IMR-90 (cell line): ENCODE data around the gene SBF2. TPM values are rescaled to one million over a fixed set of nuclear protein-coding genes. Genes with fewer than 3 reads are reported as not detected.

Experiments used
- ATAC-seq: fragments of 200-7000 bp; cut with Tn5 transposase; 2 replicates; pipeline ENCODE4 v1.9.1; 2020; ENCODE audit warnings: low read depth, mild to moderate bottlenecking, moderate library complexity
- BruUV-seq: library from RNA; stranded (reverse); fragments of 400-500 nt; replicated peaks from 2 replicates; lab custom pipeline; 2021; lab: Mats Ljungman, UMichigan
- CTCF ChIA-PET: fragments of 300-600 bp; formaldehyde crosslinking; extraction: SDS; loops from one replicate; lab custom pipeline; 2021; ENCODE audit warnings: antibody characterized with exemption; lab: Yijun Ruan, JAX
- POLR2A ChIA-PET: fragments of 300-600 bp; sonication (Branson Sonifier 250); formaldehyde crosslinking; loops from one replicate; lab custom pipeline; 2022; ENCODE audit warnings: antibody characterized with exemption; ENCODE audit not compliant: unreplicated experiment; lab: Charles Lee
- DNase-seq: peaks from one replicate; pipeline ENCODE4 v3.0.0; 2013
- H2AFZ ChIP-seq: replicated peaks from 2 replicates; pipeline ENCODE3; 2013; ENCODE audit warnings: low read length, mild to moderate bottlenecking; ENCODE audit not compliant: poor library complexity
- H2AK5ac ChIP-seq: 2 replicates; pipeline ENCODE4 v1.6.1; 2013; ENCODE audit warnings: low read depth, low read length, inconsistent platforms
- H2AK9ac ChIP-seq: replicated peaks from 2 replicates; pipeline ENCODE3; 2013; ENCODE audit warnings: mild to moderate bottlenecking, low read depth, low read length, moderate library complexity; ENCODE audit not compliant: poor library complexity
- H2BK120ac ChIP-seq: 2 replicates; pipeline ENCODE4 v1.6.1; 2013; ENCODE audit warnings: low read depth, low read length, inconsistent platforms
- H2BK15ac ChIP-seq: 3 replicates; pipeline ENCODE4 v1.6.1; 2013; ENCODE audit warnings: low read depth, low read length, inconsistent platforms
- H2BK20ac ChIP-seq: 2 replicates; pipeline ENCODE4 v1.6.1; 2013; ENCODE audit warnings: low read depth, mild to moderate bottlenecking, inconsistent platforms, low read length, moderate library complexity
- H2BK5ac ChIP-seq: 2 replicates; pipeline ENCODE4 v1.6.1; 2013; ENCODE audit warnings: mild to moderate bottlenecking, low read depth, low read length, inconsistent platforms; ENCODE audit not compliant: poor library complexity, severe bottlenecking
- H3K14ac ChIP-seq: replicated peaks from 2 replicates; pipeline ENCODE4 v1.6.1; 2013; ENCODE audit warnings: low read depth, low read length, inconsistent platforms
- H3K18ac ChIP-seq: 2 replicates; pipeline ENCODE4 v1.6.1; 2013; ENCODE audit warnings: low read depth, low read length, control low read depth
- H3K23ac ChIP-seq: 2 replicates; pipeline ENCODE4 v1.6.1; 2013; ENCODE audit warnings: low read depth, low read length, inconsistent platforms
- H3K27ac ChIP-seq: 2 replicates; pipeline ENCODE4 v1.5.1; 2013; ENCODE audit warnings: mild to moderate bottlenecking, control low read depth, low read length; ENCODE audit not compliant: insufficient read depth
- H3K27me3 ChIP-seq: 2 replicates; pipeline ENCODE4 v1.6.1; 2013; ENCODE audit warnings: low read length; ENCODE audit not compliant: control insufficient read depth, insufficient read depth
- H3K36me3 ChIP-seq: 2 replicates; pipeline ENCODE4 v1.6.1; 2013; ENCODE audit warnings: low read length, mixed read lengths; ENCODE audit not compliant: control insufficient read depth, insufficient read depth
- H3K4ac ChIP-seq: 2 replicates; pipeline ENCODE4 v1.6.1; 2013; ENCODE audit warnings: low read depth, low read length, inconsistent platforms
- H3K4me1 ChIP-seq: 2 replicates; pipeline ENCODE4 v1.6.1; 2013; ENCODE audit warnings: low read length, mixed read lengths; ENCODE audit not compliant: control insufficient read depth, insufficient read depth
- H3K4me2 ChIP-seq: 2 replicates; pipeline ENCODE4 v1.6.1; 2013; ENCODE audit warnings: low read depth, mild to moderate bottlenecking, control low read depth, low read length, moderate library complexity
- H3K4me3 ChIP-seq: 2 replicates; pipeline ENCODE4 v1.5.1; 2013; ENCODE audit warnings: low read depth, mild to moderate bottlenecking, control low read depth, low read length, moderate library complexity; ENCODE audit not compliant: insufficient read depth
- H3K56ac ChIP-seq: 2 replicates; pipeline ENCODE4 v1.6.1; 2013; ENCODE audit warnings: low read length, inconsistent platforms; ENCODE audit not compliant: insufficient read depth; ENCODE audit errors: extremely low read depth
- H3K79me1 ChIP-seq, 2 experiments: 2 replicates each; pipeline ENCODE4 v1.6.1; 2013; ENCODE audit warnings: low read length in 2 of 2, inconsistent platforms in 1 of 2, low read depth in 1 of 2
- H3K9ac ChIP-seq: 2 replicates; pipeline ENCODE4 v1.6.1; 2013; ENCODE audit warnings: low read depth, low read length, control low read depth
- H3K9me1 ChIP-seq: 2 replicates; pipeline ENCODE4 v1.6.1; 2013; ENCODE audit warnings: low read length, inconsistent platforms; ENCODE audit not compliant: insufficient read depth
- H3K9me3 ChIP-seq: 2 replicates; pipeline ENCODE4 v1.6.1; 2013; ENCODE audit warnings: low read length; ENCODE audit not compliant: control insufficient read depth, insufficient read depth
- H4K20me1 ChIP-seq: 2 replicates; pipeline ENCODE4 v1.6.1; 2013; ENCODE audit warnings: low read length, inconsistent platforms; ENCODE audit not compliant: insufficient read depth
- H4K5ac ChIP-seq: 2 replicates; pipeline ENCODE4 v1.6.1; 2013; ENCODE audit warnings: mild to moderate bottlenecking, low read depth, low read length, control low read depth
- H4K8ac ChIP-seq, 2 experiments: 2 replicates each; pipeline ENCODE4 v1.6.1; 2013; ENCODE audit warnings: low read depth in 2 of 2, low read length in 2 of 2, control low read depth in 1 of 2, inconsistent platforms in 1 of 2
- H4K91ac ChIP-seq: 2 replicates; pipeline ENCODE4 v1.6.1; 2013; ENCODE audit warnings: low read depth, low read length, inconsistent platforms; ENCODE audit not compliant: insufficient read depth
- BHLHE40 ChIP-seq: fragments of 150-350 bp; IDR thresholded peaks from 2 replicates; pipeline ENCODE4 v1.6.1; 2016; ENCODE audit warnings: mild to moderate bottlenecking, low read depth, low read length
- CEBPB ChIP-seq: IDR thresholded peaks from 2 replicates; pipeline ENCODE4 v1.6.1; 2012; ENCODE audit warnings: low read depth, low read length, improper control_type of control experiment
- CHD1 ChIP-seq: IDR thresholded peaks from 2 replicates; pipeline ENCODE4 v1.6.1; 2012; ENCODE audit warnings: low read depth, low read length, improper control_type of control experiment
- FOS ChIP-seq: fragments of 150-350 bp; IDR thresholded peaks from 2 replicates; pipeline ENCODE4 v1.6.1; 2016; ENCODE audit warnings: low read depth, low read length
- MAFK ChIP-seq: IDR thresholded peaks from 2 replicates; pipeline ENCODE4 v1.6.1; 2012; ENCODE audit warnings: low read depth, low read length, improper control_type of control experiment
- MAZ ChIP-seq: IDR thresholded peaks from 2 replicates; pipeline ENCODE4 v1.6.1; 2012; ENCODE audit warnings: low read depth, mild to moderate bottlenecking, low read length, improper control_type of control experiment, moderate library complexity, borderline replicate concordance
- NFE2L2 ChIP-seq: fragments of 150-350 bp; IDR thresholded peaks from 2 replicates; pipeline ENCODE4 v1.6.1; 2016; ENCODE audit warnings: low read depth, mild to moderate bottlenecking, low read length
- POLR2A ChIP-seq: IDR thresholded peaks from 2 replicates; pipeline ENCODE4 v1.6.1; 2012; ENCODE audit warnings: mild to moderate bottlenecking, low read depth, low read length
- RAD21 ChIP-seq: IDR thresholded peaks from 2 replicates; pipeline ENCODE4 v1.6.1; 2012; ENCODE audit warnings: low read length, improper control_type of control experiment
- RCOR1 ChIP-seq: IDR thresholded peaks from 2 replicates; pipeline ENCODE4 v1.6.1; 2012; ENCODE audit warnings: mild to moderate bottlenecking, low read length, improper control_type of control experiment; ENCODE audit not compliant: insufficient replicate concordance
- RFX5 ChIP-seq: IDR thresholded peaks from 2 replicates; pipeline ENCODE4 v1.8.0; 2012; ENCODE audit warnings: low read depth, mild to moderate bottlenecking, low read length, moderate library complexity
- SMC3 ChIP-seq: fragments of 150-350 bp; IDR thresholded peaks from 2 replicates; pipeline ENCODE4 v1.6.1; 2016; ENCODE audit warnings: low read depth, mild to moderate bottlenecking, antibody characterized with exemption, low read length, moderate library complexity
- WGBS, 2 experiments: methylation state at CpG; one replicate each; pipeline versions ENCODE4 v1.1.5 to v1.1.7; 2013; ENCODE audit warnings: missing lambda C conversion rate in 2 of 2; ENCODE audit not compliant: insufficient read length in 1 of 2; ENCODE audit errors: extremely low coverage in 2 of 2; 5-methylcytosine and 5-hydroxymethylcytosine counted together
- dilution Hi-C: fragments of 300-500 bp; cut with HindIII; formaldehyde crosslinking; loops from one replicate; pipeline ENCODE4 v1.14.3; 2018; ENCODE audit warnings: low sequenced_read_pairs; ENCODE audit not compliant: unreplicated experiment
- in situ Hi-C: fragments of 300-500 bp; cut with MboI; formaldehyde crosslinking; loops from 3 replicates; pipeline ENCODE4 v1.14.3; 2019; ENCODE audit warnings: low sequenced_read_pairs, inconsistent platforms, mixed read lengths
- intact Hi-C: fragments of 100-400 bp; cut with micrococcal nuclease; formaldehyde crosslinking; loops from 2 replicates; pipeline ENCODE4 v1.10.0; 2022
- polyA plus RNA-seq, 3 experiments: library from polyadenylated mRNA; depleted of rRNA; stranded (reverse); fragments of >200 nt; gene quantifications; 2 replicates each; pipeline ENCODE4 v1.2.3, GENCODE V29; 2012; ENCODE audit warnings: low replicate concordance in 1 of 3
- total RNA-seq: library from RNA; depleted of rRNA; stranded (reverse); fragments of >200 nt; gene quantifications from 2 replicates; pipeline ENCODE4 v1.2.3, GENCODE V29; 2012
- TF ChIP-seq, protein P1 (sequence below): conservative IDR thresholded peaks from 2 replicates; pipeline ENCODE4 v1.5.1; 2012; ENCODE audit warnings: mild to moderate bottlenecking, low read depth, low read length, improper control_type of control experiment
- TF ChIP-seq, protein P2 (sequence below): fragments of 150-350 bp; IDR thresholded peaks from 2 replicates; pipeline ENCODE4 v1.6.1; 2017; ENCODE audit warnings: mild to moderate bottlenecking, antibody characterized with exemption, low read length, low read depth

Gene SBF2
- total and polyA plus RNA-seq, 2 of the 4 experiments (the other 2 are of a cell fraction) = 23.8 to 51.8 TPM

DNA sequence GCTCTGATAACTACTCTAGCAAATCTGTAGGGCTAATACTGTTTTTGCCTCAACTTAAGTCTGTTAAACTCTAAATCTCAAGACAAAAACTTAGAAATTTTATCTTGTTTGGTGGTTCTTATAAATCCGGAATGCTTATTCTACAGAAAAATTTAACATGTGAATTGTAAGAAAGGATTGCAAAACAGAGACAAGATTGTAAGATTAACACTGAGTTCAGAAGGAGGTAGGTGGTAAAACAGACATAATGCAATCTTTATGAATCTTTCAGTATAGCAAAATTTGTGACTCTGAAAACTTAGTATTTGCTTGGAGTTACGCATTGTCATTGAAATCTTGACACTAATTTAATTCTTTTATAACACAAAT lies 263.9 kb downstream of the SBF2 start:
- H3K23ac ChIP-seq = no peak overlapping the region
- H3K36me3 ChIP-seq = no peaks in the 10 kb centered on the region; the same call in 1 of the 2 replicates
- DNase-seq (no peak), ATAC-seq (no peak)
- H2BK15ac ChIP-seq = no peak overlapping the region
- no peaks in the 10 kb centered on the region; the same call in 1 of the 2 replicates for H4K20me1 ChIP-seq
- H3K14ac ChIP-seq = no peak overlapping the region
- in situ Hi-C loops (no loop called here), intact Hi-C loops (no loop called here), dilution Hi-C loops (no loop called here)
- H2AK9ac ChIP-seq = no peak overlapping the region
- H2BK120ac ChIP-seq = no peak overlapping the region
- no peak overlapping the region for H3K56ac ChIP-seq
- H3K79me1 ChIP-seq = peaks cover 12 to 18% of the 10 kb centered on the region in 2 experiments; a peak in 3 of 4 replicates
- H3K4me3 ChIP-seq = no peak overlapping the region
- POLR2A ChIA-PET = no interaction called here
- H3K9ac ChIP-seq = no peak overlapping the region
- H3K27ac ChIP-seq = no peak overlapping the region
- no peak overlapping the region for H3K4ac ChIP-seq
- H3K4me2 ChIP-seq = no peak overlapping the region
- H2BK20ac ChIP-seq = no peak overlapping the region
- no TSS peak for BruUV-seq
- no peaks in the 10 kb centered on the region for H3K27me3 ChIP-seq
- no peaks in the 10 kb centered on the region; the same call in none of the 2 replicates for H3K9me1 ChIP-seq
- no peak overlapping the region for H2BK5ac ChIP-seq
- CTCF ChIA-PET = no interaction called here
- peaks cover 4% of the 10 kb centered on the region for H3K4me1 ChIP-seq
- H4K8ac ChIP-seq = no peak overlapping the region
- no peak for TF ChIP-seq BHLHE40
- TF ChIP-seq, protein P1, sequence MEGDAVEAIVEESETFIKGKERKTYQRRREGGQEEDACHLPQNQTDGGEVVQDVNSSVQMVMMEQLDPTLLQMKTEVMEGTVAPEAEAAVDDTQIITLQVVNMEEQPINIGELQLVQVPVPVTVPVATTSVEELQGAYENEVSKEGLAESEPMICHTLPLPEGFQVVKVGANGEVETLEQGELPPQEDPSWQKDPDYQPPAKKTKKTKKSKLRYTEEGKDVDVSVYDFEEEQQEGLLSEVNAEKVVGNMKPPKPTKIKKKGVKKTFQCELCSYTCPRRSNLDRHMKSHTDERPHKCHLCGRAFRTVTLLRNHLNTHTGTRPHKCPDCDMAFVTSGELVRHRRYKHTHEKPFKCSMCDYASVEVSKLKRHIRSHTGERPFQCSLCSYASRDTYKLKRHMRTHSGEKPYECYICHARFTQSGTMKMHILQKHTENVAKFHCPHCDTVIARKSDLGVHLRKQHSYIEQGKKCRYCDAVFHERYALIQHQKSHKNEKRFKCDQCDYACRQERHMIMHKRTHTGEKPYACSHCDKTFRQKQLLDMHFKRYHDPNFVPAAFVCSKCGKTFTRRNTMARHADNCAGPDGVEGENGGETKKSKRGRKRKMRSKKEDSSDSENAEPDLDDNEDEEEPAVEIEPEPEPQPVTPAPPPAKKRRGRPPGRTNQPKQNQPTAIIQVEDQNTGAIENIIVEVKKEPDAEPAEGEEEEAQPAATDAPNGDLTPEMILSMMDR = no peak
- no peak for TF ChIP-seq RFX5
- no peak for TF ChIP-seq POLR2A
- TF ChIP-seq CHD1 = no peak
- no peak for TF ChIP-seq RCOR1
- no peak for TF ChIP-seq MAFK
- no peak for TF ChIP-seq RAD21
- TF ChIP-seq, protein P2, sequence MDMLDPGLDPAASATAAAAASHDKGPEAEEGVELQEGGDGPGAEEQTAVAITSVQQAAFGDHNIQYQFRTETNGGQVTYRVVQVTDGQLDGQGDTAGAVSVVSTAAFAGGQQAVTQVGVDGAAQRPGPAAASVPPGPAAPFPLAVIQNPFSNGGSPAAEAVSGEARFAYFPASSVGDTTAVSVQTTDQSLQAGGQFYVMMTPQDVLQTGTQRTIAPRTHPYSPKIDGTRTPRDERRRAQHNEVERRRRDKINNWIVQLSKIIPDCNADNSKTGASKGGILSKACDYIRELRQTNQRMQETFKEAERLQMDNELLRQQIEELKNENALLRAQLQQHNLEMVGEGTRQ = no peak
- TF ChIP-seq SMC3 = no peak
- TF ChIP-seq FOS = no peak
- TF ChIP-seq NFE2L2 = no peak
- no peak for TF ChIP-seq MAZ
- TF ChIP-seq CEBPB = no peak
- H3K18ac ChIP-seq = no peak overlapping the region
- H4K91ac ChIP-seq = no peak overlapping the region
- H3K9me3 ChIP-seq = no peaks in the 10 kb centered on the region
- no CpG with 5 or more reads among the region's 2 CpGs for WGBS, 2 experiments
- no peak overlapping the region for H4K5ac ChIP-seq
- no peak overlapping the region for H2AFZ ChIP-seq
- no peak overlapping the region for H2AK5ac ChIP-seq
